NCI-H146 treated with DMSO at 0.1 percent for 48 hours (cell line): Measurements from ENCODE around the gene ARID3A.

Experiments
- DNase-seq: peaks from one replicate; lab custom pipeline; 2025; ENCODE audit not compliant: unreplicated experiment; lab: John Stamatoyannopoulos, UW

The ARID3A gene

GRCh38 chr19:984165-984967 is 58.5 kb downstream of the ARID3A start, which contains the start of gene WDR18:
TSS of gene WDR18 (plus strand) at chr19:984345. CDS start at chr19:984354, 9 bp downstream.
- DNase-seq: peak; percentile 59

GRCh38 chr19:986083-986482 is 60.2 kb downstream of the ARID3A start:
- no peak for DNase-seq

GRCh38 chr19:988081-988480 is 62.2 kb downstream of the ARID3A start:
- DNase-seq: no peak

- DNase-seq: no peak
Observed at GRCh38 chr19:988510-988909, 62.7 kb downstream of the ARID3A start.

GRCh38 chr19:989381-990081 is 63.7 kb downstream of the ARID3A start:
- no peak for DNase-seq

GRCh38 chr19:990119-990571 is 64.3 kb downstream of the ARID3A start:
- DNase-seq: no peak

GRCh38 chr19:990746-991145 is 64.9 kb downstream of the ARID3A start:
- no peak for DNase-seq

- DNase-seq: no peak
Observed at GRCh38 chr19:991174-991931, 65.5 kb downstream of the ARID3A start.

- no peak for DNase-seq
Observed at GRCh38 chr19:991932-992669, 66.3 kb downstream of the ARID3A start.

- no peak for DNase-seq
Observed at GRCh38 chr19:992670-993055, 66.8 kb downstream of the ARID3A start.

- DNase-seq: no peak
Observed at GRCh38 chr19:993361-993830, 67.6 kb downstream of the ARID3A start.

- no peak for DNase-seq
Observed at GRCh38 chr19:993831-994393, 68.1 kb downstream of the ARID3A start.

- no peak for DNase-seq
Observed at GRCh38 chr19:994516-994915, 68.7 kb downstream of the ARID3A start.

GRCh38 chr19:995051-995827 is 69.4 kb downstream of the ARID3A start:
- DNase-seq: no peak

- DNase-seq: no peak
Observed at GRCh38 chr19:996051-996838, 70.4 kb downstream of the ARID3A start.

GRCh38 chr19:998064-998463 is 72.2 kb downstream of the ARID3A start:
- DNase-seq: no peak

- no peak for DNase-seq
Observed at GRCh38 chr19:999379-999719, 73.5 kb downstream of the ARID3A start.

- DNase-seq: no peak
Observed at GRCh38 chr19:1000095-1000494, 74.3 kb downstream of the ARID3A start, which contains the start of gene GRIN3B. TSS of gene GRIN3B (plus strand) at chr19:1000419. CDS start at chr19:1000438, 19 bp downstream.
